Stimulated activated CD4-positive, alpha-beta T cell treated with anti-CD3 and anti-CD28 coated beads, Interleukin-15, amount 100 ng/mL, for 48 hours (primary cell): ENCODE results near the gene C2orf42.
"Not testable (repeated sequence)": the region's sequence is repeated elsewhere in the genome, so short reads cannot be mapped to it uniquely, and the experiment has no call there.

Source experiments
- DNase-seq, 2 donors: peaks; one replicate each; pipeline ENCODE4 v3.0.0-alpha.2; 2020; ENCODE audit warnings: low read depth in 2 of 2

Gene C2orf42

DNA sequence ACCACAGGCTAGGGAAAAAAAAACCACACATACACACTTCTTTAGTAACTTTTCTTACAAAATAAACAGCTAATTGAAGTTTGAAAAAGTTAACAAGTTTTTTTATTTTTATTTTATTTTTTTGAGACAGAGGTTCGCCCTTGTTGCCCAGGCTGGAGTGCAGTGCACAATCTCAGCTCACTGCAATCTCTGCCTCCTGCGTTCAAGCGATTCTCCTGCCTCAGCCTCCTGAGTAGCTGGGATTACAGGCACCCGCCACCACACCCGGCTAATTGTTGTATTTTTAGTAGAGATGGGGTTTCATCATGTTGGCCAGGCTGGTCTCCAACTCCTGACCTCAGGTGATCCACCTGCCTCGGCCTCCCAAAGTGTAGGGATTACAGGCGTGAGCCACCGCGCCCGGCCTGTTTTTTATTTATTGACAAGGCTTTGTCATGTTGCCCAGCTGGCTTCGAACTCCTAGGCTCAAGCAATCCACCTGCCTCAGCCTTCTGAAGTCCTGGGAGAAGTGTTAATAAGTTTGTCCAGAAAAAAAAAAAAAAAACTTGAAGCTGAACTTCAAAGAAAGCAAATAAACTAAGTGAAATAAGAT, 21.1 kb downstream of the C2orf42 start:
- DNase-seq: not testable (repeated sequence)

DNA sequence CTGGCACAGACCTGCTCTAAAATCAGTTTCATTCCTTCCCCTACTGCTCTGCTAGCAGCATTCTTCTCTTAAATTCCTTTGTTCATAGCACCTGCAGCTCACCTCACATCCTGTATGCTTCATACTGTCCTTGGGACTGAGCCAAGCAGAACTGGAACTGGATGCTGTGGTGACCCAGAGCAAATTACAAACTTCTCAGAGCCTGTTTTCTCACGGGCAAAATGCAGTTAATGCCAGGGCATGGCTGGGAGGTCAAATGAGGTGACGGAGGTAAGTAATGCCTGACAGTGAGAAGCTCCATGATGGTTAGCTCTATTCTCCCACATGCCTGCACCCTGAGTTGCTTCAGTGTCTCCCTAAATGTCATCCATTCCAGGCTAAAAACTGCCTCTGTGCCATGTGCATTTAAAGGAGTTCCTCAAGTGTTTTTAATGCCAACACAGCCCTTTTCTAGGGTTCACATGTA, 29.7 kb downstream of the C2orf42 start:
- DNase-seq: no peak

DNA sequence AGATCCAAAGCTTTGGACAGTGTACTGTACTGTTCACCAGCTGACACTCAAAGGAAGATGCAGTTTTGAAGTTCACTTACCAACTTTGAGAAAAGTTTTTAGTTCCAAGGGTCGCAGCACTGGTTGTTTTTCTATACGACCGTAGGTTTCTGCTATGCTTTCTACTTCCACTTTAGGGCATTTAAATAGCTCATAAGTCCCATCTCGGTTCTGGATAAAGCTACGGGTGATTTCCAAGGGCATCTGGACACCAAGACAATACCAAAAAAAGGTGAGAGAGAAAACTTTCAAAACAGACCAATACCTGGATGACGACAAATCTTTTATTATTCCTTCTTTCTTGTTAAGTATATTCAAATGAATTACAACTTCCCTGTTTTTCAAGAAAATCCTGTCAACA, 30.3 kb downstream of the C2orf42 start:
- no peak for DNase-seq

DNA sequence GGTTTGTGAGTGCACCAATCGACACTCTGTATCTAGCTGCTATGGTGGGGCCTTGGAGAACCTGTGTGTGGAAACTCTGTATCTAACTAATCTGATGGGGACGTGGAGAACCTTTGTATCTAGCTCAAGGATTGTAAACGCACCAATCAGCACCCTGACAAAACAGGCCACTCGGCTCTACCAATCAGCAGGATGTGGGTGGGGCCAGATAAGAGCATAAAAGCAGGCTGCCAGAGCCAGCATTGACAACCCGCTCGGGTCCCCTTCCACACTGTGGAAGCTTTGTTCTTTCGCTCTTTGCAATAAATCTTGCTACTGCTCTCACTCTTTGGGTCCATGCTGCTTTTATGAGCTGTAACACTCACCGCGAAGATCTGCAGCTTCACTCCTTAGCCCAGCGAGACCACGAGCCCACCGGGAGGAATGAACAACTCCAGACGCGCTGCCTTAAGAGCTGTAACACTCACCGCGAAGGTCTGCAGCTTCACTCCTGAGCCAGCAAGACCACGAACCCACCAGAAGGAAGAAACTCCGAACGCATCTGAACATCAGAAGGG, 41.6 kb downstream of the C2orf42 start:
- DNase-seq: not testable (repeated sequence)

DNA sequence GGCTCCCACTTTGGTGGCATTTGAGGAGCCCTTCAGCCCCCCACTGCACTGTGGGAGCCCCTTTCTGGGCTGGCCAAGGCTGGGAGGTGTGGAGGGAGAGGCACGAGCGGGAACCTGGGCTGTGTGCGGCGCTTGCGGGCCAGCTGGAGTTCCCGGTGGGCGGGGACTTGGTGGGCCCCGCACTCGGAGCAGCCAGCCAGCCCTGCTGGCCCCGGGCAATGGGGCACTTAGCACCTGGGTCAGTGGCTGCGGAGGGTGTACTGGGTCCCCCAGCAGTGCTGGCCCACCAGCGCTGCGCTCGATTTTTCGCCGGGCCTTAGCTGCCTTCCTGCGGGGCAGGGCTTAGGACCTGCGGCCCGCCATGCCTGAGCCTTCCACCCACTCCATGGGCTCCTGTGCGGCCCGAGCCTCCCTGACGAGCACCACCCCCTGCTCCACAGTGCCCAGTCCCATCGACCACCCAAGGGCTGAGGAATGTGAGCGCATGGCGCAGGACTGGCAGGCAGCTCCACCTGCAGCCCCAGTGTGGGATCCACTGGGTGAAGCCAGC, 42.5 kb downstream of the C2orf42 start:
- not testable (repeated sequence) for DNase-seq

DNA sequence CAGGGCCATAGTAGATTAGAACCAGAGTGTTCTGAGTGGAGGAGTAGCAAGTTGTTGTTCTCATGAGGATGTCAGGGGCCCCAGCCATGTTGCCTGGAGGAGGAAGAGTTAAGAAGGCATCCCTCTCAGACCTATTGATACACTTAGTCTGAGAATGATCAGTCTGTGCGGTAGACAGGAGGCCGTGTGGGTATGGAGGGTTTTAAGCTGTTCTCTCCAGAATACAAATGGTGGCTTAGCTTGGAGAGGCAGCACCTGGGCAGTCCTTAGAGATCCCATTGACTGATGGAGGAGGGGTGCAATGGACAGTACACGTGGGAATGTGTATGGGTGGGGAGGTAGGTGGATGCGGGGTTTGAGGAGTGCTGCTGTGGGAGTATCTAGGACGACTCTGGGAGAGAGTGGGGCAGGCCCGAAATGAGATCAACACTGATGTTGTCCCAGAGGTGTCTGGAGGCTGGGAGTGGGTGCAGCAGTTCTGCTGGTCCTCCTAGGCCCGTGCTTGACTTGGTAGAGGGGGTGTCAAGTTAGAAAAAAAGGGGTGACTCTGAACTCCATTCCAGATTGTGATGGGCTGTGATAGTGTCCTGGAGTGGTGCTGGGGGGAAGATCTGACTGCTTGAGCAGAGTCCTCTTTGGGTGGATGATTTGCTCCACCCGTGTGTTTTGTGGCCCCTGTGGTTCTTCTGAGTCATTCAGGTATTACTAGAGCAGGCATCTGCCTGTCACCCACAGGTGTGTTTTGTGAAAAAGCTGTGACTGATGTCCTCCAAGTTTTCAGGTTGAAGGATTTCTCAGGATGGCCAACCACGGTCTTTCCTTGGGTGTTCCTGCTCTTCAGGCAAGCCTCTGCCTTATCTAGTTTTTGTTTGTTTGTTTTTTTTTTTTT, 44.7 kb downstream of the C2orf42 start:
- DNase-seq: no peak

DNA sequence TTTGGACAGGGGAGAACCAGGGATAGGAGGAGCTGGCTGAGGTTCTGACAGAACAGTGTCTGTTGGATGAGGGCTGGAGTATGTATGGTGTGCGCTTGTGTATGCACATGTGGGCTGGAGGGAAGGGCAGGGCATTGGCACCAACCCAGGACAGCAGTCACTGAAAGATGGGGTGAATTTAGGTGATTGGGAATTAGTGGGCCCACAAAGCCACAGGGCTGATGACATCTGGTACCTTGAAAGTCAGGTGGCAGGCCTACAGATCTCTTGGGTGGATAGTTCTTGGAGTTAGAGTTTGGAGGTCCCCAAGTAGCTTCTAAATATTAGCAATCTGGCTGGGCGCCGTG, 45.7 kb downstream of the C2orf42 start:
- no peak for DNase-seq

DNA sequence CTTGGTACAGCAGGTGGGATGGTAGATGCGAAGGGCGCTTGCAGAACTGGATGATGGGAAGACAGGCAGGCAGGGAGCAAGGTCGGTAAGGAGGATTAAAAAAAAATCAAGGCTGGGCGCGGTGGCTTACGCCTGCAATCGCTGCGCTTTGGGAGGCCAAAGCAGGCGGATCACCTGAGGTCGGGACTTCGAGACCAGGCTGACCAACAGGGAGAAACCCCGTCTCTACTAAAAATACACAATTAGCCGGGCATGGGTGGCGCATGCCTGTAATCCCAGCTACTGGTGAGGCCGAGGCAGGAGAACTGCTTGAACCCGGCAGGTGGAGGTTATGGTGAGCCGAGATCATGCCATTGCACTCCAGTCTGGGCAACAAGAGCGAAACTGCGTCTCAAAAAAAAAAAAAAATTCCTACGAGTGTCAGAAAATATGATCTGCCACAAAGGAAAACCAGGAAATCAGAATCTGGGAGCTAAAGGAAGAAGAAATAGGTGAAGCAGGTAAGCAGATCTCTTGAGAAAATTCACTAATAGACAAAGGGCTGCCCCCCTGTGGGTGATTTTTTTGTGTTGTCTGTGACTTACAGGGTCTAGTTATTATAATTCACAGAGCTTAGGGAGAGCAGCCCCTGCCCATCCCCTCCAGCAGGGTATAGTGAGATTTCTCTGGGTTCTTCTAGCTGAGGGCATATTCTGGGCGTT, 46.2 kb downstream of the C2orf42 start:
- no peak for DNase-seq

DNA sequence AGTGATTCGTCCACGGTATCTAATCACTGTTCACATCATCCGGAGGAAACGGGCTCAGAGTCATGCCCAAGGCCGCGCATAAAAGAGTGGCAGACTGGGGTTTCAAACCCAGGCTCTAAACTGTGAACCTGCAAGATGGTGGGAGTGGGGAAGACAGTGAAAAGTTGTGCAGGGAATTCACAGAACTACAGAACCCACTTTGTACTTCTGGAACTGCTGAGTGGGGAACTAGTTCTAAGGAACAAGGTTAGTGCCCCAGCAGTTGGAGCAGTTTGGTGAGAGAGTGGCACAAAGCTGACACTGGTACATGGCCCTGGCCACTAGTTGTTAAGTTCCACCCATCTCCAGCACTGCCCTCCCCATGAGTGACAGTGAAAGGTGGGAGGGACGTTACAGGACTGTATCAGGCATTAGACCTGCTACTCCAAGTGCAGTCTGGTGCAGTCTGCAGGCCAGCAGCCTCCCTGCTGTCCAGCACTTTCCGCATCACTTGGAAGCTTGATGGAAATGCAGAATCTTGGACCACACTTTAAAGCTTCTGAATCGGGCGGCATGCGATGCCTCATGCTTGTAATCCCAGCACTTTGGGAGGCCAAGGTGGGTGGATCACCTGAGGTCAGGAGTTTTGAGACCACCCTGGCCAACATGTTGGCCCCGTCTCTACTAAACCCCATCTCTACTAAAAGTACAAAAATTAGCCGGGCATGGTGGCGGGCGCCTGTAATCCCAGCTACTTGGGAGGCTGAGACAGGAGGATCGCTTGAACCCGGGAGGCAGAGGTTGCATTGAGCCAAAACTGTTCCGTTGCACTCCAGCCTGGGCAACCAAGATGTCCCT, 47.3 kb downstream of the C2orf42 start:
- no peak for DNase-seq

DNA sequence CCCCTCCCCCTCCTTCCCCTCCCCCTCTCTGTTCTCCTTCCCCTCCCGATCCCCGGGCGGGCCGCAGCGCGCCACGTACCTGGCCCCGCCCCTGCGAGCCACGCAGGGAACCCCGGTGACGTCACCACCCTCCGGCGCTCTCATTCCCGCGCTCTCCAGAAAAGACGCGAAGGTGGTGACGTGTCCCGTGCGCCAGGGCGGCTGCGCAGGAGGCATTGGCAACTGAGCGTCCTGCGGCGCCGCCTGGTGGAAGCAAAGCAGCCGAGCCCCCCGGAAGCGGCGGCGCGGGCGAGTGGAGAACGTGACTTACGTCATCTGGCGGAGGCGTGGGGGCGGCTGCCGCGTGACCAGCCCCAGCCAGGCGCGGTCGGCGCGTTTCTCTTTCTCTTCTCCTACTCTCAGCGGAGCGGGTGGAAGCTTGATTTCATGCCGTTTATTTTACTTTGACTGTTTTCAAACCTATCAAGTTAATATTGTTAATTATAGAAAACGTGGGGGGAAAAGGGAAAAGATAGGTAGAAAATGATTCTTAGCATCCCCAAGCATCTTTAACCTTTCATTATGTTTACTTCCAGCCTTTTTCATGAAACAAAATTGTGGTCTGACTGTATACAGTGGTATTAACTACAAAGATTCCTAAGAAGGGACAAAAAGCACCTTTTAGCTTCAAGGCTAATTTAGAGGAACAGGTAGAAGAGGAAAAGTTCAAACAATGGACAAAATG, 48.1 kb downstream of the C2orf42 start:
- DNase-seq: peak; percentile 99 to 100

DNA sequence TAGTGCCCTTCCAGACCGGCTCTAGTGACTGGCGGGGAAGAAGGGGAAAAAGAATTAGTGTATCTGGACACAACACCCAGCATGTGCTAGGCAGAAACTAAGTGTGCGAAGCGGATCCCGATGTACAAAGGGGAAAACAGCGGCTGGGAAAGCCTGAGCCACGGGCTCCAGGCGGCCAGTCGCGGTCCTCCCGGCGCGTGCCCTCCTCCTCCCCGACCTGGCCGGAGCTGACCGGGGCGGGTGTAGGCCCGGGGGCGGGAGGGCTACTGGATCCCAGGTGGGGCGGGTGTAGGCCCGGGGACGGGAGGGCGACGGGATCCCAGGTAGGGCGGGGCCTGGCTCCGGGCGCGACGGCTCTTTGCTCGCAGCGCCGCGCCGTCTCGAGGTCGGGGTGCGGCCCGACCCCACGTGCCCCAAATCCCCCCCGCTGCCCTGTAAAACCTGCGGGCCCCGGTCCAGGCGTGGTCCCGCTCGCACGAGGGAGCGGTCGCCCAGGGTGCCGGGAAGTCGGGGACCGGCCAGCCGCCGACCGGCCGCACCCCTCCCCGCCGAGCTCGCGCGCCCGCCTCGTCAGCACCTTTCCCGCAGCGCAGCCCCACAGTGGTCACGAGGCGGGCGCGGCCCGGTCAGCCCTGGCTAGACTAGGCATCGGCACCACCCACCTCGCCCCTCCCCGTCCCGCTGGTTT, 48.8 kb downstream of the C2orf42 start:
- peak in 1 of 2 donors; percentile 51 for DNase-seq

DNA sequence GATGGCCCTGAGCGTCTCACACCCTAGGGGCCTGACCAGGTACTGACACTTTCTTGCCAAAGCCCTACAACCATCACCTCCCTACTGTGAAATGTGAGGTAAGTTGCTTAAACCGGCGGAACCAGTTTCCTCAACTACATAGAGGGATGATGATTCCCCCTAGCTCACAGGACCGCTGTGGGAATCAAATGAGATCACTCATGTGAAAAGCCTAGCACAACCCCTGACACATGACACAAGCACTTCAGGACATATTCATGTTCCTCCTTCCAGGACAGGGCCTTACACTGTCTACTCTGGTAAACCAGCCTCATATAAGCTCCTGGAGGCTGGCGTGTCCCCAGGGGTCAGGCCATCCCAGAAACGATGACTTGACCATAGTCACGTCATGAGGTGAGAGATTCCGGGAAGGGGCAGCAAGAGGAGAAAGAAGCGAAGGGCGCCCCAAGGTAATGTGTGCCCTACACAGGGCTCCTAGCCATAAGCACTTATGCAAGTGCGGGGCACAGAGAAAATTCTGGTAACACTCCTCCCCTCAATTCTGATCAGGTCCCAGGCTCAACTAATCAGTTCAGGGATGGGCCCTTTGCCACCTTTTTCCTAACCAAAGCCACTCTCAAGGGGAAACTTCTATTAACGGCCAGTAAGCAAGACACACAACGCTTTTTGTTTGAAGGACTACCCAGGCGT, 49.5 kb downstream of the C2orf42 start:
- DNase-seq: peak; percentile 61 to 66

DNA sequence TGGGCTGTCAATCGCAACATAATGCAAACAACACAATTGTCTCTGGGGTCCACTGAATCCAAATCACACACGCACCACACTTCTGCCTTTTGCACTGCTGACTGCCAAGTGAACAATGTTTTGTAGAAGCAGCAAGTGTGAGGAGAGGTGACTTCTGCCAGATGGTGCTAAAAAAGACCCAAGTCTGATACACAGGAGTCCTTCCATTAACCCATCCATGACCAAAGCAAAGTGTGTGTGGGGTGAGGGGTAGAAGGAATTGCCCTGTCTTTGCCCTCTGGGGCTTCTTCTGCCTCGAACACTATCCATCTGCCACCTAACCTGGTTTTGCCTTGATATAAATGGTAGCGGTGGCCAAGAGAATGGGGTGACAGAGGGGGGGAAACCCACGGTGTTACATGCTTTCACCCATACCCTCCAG, 50.0 kb downstream of the C2orf42 start:
- DNase-seq: no peak

DNA sequence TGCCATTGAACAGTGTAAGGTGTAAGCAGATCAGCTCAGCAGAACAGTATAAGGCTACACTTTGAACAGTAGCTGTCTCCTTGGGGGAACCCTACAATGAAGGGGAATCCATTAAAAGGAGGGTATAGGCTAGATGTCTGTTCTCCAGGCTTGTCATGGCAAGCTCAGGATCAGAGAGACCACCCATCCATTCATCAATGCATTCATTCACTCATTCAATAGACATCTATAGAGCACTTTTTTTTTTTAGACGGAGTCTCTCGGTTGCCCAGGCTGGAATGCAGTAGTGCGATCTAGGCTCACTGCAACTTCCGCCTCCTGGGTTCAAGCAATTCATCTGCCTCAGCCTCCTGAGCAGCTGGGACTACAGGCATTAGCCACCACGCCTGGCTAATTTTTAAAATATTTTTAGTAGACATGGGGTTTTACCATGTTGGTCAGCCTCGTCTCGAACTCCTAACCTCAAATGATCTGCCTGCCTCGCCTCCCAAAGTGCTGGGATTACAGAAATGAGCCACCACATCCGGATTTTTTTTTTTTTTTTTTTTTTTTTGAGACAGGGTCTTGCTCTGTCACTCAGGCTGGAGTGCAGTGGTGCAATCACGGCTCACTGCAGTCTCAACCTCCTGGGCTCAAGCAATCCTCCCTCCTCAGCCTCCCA, 56.4 kb downstream of the C2orf42 start:
- DNase-seq: not testable (repeated sequence)

DNA sequence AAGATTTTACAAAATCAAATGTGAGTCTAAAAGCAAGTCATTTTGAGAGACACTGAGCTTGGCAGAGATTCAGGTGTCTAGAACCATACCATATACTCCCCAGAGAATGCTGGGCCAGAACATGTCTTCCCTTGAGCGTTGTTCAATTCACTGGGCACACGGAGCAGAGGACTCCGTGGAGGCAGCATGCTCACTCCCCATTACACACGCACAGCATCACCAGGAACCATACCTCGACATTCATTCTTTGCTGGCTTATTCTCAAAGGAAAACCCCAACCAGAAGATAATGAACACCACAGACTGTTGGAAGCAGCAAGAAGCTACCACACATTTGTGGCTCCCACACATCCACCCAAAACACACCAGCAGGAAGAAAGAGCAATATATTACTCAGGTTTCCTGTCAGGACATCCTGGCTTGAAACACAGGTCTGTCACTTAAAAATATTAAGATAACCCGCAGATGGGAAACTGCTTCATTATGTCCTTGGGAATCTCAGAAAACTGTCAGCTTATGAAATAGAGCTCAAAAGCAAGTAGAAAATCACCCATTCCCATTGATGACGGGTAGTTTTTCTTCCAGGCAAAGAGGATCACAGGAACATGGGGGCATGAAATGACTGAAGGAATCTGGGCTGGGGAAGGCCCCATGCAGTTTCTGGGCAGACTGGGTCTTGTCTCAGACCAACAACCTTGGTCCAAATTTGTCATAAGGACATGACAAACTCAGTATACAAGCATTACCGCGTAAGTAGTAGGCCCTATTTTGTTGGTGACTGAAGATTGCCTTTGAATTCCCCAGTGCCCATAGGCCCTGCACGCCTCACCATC, 57.1 kb downstream of the C2orf42 start:
- DNase-seq: no peak

DNA sequence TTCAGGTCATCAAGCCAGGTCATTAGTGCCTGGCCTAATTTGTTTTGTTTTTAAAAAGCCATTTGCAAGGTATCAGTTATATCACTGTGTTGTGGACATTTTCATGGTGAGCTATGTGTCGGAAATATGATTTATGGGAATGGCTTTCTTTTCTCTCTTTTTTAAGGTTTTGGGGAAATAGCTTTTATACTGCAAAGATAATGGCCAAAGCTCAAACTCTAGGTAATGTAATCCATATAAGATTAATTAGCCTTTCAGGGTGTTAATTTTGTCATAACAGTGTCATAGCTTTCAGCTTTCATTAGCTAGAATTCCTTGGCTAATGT, 57.7 kb downstream of the C2orf42 start:
- DNase-seq: no peak

DNA sequence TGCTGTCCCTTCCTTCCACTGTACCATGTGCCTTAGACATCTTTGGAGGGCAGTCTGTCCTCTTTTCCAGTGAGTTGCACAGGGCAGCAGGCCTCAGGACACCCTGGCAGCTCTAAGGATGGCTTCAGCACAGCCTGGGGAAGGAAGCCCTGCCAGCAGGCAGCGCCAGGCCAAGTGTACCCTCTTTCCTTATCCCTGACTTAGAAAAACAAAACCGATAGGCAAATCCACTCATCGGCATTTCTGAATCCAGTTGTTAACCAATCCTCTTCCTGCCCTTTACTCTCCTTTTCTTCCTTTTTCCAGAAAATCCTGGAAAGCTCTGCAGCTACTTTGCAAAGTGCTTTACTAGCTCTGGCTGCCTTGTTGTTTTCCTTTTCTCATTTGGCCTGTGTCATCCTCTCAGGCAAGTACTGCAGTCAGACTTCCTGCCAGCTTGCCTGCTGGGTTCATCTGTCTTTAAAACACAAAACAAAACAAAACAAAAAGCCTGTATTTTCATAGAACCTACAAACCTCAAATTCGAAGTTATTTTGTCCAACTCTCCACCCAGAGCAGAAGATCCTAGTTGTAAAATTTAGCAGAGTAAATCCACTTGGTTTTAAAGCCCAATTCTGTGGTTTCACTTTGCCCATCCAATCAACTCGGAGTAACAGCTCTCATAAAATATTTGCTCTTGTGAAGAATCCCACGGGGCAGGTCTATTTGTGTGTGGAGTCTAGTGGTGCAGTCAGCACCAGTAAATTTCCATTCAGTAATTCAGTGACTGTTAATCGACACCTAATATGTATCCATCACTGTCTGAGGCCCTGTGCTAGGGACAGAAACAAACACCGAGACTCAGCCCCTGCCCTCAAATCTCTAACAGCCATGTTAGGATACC, 58.3 kb downstream of the C2orf42 start:
- no peak for DNase-seq
